Liver (tissue), 3 donors: ENCODE measurements around the gene FIBCD1.

Experiments
- CTCF ChIP-seq: fragments of 150-350 bp; IDR thresholded peaks from 2 replicates; pipeline ENCODE4 v1.5.1; 2017; ENCODE audit warnings: improper control_type of control experiment, low read depth, low read length; ENCODE audit not compliant: missing input control
- GABPA ChIP-seq, 2 donors: IDR thresholded peaks in 1 of 2; conservative IDR thresholded peaks in 1 of 2; 2 replicates each; pipeline ENCODE4 v1.6.1; 2016; ENCODE audit warnings: antibody characterized with exemption in 2 of 2, mild to moderate bottlenecking in 1 of 2, moderate library complexity in 1 of 2
- JUND ChIP-seq, 2 donors: IDR thresholded peaks; 2 replicates each; pipeline ENCODE4 v1.6.1; 2016; ENCODE audit warnings: antibody characterized with exemption in 2 of 2
- donor health status: healthy.
- donor health status: healthy.

GRCh38 chr9:130888146-130888885, 50.7 kb downstream of the FIBCD1 start:
- TF ChIP-seq CTCF (no peak), GABPA (IDR thresholded peaks at IDR 0.05 in 1 of 2, conservative IDR thresholded peaks at IDR 0.05 in 1 of 2) (no peak), JUND (IDR thresholded peaks at IDR 0.05) (no peak)
